Epithelial cell of esophagus (primary cell): ENCODE data around the gene TTLL3.
A peak's percentile ranks its signal among the peaks of the same experiment; 100 is the strongest.

ENCODE experiments used
- DNase-seq: peaks from one replicate; pipeline ENCODE4 v3.0.0; 2010; ENCODE audit warnings: low read depth
- H3K4me3 ChIP-seq: 2 replicates; pipeline ENCODE4 v1.5.1; 2011; ENCODE audit warnings: mild to moderate bottlenecking, low read length, control low read depth
- TF ChIP-seq, protein P1 (sequence below): IDR thresholded peaks from 2 replicates; pipeline ENCODE4 v1.5.1; 2011; ENCODE audit warnings: low read depth, mild to moderate bottlenecking, low read length, control low read depth, inconsistent platforms; ENCODE audit not compliant: insufficient read depth; ENCODE audit errors: missing control alignments

The TTLL3 gene

DNA sequence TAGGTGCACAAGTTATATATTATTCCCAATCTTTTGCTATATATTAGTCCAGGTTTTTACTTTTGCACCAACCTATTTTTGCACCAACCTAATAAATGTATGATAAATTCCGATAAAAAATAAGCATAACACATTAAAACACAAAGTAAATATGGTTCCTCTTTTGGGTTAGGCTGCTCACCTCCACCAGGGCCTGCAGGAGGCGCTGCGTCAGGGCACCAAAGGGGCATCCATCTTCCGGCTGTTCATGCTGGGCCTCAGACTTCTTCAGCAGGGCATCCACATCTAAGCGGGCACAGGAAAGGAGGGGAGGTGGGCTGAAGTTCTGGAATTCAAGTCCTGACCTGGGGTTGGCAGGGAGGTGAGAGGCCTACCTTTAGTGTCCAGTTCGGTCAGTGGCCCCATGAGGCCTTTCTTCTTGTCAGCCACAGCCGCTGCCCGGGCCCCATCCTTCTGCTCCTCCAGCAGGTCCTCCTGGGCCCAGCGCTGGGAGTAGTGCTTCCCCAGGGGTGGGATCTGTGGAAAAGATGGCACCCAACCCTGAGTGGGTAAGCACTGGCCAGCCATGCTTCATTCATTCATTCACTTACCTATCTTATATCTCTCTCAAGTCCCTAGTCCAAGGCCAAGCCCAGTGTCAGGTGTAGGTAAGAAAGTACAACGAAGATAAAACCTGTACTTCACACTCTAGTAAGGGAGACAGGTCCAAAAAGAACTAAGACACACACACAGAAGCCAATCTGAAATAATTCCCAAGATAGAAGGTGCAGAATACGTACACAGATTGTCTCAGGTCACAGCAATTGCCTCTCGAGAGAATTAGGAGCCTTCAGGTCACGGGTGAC is 23.0 kb upstream of the TTLL3 start:
- no peak overlapping the region for H3K4me3 ChIP-seq
- TF ChIP-seq, protein P1, sequence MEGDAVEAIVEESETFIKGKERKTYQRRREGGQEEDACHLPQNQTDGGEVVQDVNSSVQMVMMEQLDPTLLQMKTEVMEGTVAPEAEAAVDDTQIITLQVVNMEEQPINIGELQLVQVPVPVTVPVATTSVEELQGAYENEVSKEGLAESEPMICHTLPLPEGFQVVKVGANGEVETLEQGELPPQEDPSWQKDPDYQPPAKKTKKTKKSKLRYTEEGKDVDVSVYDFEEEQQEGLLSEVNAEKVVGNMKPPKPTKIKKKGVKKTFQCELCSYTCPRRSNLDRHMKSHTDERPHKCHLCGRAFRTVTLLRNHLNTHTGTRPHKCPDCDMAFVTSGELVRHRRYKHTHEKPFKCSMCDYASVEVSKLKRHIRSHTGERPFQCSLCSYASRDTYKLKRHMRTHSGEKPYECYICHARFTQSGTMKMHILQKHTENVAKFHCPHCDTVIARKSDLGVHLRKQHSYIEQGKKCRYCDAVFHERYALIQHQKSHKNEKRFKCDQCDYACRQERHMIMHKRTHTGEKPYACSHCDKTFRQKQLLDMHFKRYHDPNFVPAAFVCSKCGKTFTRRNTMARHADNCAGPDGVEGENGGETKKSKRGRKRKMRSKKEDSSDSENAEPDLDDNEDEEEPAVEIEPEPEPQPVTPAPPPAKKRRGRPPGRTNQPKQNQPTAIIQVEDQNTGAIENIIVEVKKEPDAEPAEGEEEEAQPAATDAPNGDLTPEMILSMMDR, result peak; percentile 50
- DNase-seq, result no peak

DNA sequence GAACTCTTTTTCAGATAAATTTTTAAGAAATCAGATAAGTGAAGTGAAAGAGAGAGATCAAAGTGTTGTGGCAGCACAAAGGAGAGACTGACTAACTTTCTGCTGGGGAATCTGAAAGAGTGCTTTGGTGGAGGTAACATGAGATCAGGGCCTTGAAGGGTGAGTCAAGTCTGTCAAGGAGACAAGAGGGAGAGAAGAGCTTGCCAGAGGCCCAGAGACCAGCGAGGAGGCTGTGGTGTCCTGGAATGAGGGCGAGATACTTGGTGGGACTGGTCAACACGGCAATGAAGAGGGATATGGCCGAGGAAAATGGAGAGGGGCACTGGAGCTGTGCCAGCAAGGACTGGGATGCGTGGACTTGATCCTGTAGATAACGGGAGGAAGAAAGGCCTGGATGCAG is 22.3 kb upstream of the TTLL3 start:
- TF ChIP-seq, protein P1, result no peak
- DNase-seq, result no peak

DNA sequence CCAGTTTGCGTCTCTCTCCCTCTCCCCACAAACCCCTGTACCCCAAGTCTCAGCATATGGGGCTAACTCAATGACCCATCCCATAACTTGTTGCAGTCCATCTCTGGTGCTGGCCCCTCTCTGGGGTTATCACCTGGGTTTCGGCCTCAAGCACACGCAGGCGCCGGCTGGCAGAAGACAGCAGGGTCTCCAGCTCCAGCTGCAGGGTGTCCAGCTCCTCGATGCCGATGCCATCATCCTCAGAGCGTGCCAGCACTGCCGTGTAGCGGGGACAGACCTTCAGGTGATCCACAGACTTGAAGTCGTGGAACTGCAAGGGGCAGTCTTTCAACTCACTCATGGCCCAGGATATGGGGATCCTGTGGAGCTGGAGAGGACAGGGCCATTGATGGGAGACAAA is 18.9 kb upstream of the TTLL3 start:
- DNase-seq, result no peak
- TF ChIP-seq, protein P1, result no peak
- H3K4me3 ChIP-seq, result no peak overlapping the region

More for the DNA sequence above, 22.3 kb upstream of the TTLL3 start:
- H3K4me3 ChIP-seq, result no peak overlapping the region

DNA sequence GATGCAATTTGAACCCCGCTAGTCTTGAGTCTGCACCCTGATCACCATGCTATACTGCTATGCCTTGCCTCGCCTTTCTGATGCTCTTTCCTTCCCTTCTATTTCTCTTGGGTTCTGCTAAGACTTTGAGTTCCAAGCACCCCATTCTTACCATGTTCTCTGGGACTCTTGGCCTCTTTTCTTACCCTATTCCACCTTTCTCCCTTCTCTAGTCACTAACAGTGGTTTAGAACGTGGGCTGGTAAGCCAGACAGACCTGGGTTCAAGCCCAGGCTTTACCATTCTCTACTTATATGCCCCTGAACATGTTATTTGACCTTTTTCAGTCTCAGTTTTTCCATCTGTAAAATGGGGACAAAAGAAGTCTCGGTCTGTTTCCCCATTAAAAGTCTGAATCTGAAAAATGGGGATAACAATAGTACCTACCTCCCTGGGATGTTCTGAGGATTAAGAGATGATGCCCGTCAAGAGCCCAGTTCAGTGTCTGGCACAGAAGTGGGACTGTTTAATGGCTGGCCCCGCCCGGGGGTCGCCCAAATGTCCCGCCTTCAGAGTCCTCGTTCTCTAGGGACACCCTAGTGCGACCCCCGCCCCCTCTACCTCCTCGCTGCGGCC is 18.2 kb upstream of the TTLL3 start:
- DNase-seq, result no peak
- TF ChIP-seq, protein P1, result no peak
- H3K4me3 ChIP-seq, result peak overlapping the region; percentile 59

DNA sequence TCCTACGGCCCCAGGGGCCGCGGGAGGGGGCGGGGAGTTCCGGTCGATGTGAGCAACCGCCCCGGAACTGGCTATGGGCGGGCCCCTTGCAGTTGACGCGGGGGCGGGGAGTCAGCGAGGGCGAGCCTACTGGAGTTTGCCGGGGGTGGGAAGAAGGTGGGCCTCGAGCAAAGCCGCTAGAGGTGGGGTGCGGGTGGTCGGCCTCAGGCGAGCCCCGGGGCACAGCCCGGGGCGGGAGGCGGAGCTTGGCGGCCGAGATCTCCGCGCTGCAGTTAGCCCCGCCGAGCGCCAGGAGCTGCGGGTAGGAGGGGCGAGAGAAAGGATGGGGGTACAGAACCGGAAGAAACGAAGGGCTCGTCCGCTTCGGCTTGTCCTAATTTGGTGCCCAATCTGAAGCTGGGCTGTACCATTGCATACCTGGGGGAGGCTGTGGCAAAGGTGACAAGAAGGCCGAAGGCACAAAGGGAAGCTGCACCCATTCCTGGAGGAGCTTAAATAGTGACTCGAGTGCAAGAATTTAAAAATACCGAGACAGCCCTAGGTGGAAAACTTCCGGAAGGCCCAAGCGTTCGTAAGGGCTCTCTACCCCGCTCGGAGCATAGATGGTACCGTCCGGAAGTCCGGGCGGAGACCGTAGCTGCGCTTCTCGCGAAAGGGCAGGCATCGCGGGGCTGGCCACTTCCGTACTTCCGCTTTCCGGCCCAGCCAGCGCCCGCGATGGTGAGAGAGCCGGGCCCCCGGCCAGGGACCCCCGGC is 17.5 kb upstream of the TTLL3 start, which contains the start of the genes ARPC4 and TADA3:
ARPC4 (plus strand) TSS at position 678 of the 756 bp plus-strand sequence; CDS start at position 718, 40 bp downstream.
TADA3 (minus strand) TSS at position 69 of the 756 bp plus-strand sequence. CDS start 1,007 bp downstream, outside the sequence.
- peak; percentile 96 for DNase-seq
- peak within 1 kb of the TSS; percentile 59 for H3K4me3 ChIP-seq
- TF ChIP-seq, protein P1, result no peak

DNA sequence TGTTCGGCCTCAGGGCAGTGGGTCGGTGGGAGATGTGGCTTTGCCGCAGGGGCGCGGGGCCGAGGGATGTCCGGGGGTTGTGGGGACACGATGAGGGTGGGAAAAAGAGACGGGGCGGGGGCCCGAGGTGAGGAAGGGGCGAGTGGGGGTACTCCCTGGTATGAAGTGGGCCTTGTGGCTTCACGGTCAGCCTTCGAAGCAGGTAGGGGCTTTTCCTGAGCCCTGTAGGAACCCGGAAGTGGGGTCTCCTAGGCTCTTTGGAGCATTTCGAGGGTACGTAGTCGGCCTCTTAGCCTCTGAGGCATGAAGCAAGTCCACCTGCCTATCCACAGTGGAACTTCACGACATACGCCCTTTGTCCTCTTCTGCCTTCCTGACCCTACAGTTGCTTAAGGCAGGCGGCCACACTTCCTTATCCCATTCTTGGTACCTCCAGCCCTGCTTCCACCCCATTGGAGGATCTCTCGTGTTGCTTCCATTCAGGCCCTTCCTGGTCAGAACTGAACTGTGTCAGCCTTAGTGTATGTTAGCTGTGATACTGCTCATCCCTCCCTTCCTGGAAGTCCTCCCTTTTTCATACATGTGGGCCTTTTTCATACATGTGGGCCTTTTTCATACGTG is 16.8 kb upstream of the TTLL3 start:
- TF ChIP-seq, protein P1, result no peak
- peak; percentile 54 for DNase-seq
- H3K4me3 ChIP-seq, result peak overlapping the region; percentile 59
